ENCODE measurements around the gene FTMT.
"Not testable (repeated sequence)": the region's sequence is repeated elsewhere in the genome, so short reads cannot be mapped to it uniquely, and the experiment has no call there.

FTMT gene

DNA sequence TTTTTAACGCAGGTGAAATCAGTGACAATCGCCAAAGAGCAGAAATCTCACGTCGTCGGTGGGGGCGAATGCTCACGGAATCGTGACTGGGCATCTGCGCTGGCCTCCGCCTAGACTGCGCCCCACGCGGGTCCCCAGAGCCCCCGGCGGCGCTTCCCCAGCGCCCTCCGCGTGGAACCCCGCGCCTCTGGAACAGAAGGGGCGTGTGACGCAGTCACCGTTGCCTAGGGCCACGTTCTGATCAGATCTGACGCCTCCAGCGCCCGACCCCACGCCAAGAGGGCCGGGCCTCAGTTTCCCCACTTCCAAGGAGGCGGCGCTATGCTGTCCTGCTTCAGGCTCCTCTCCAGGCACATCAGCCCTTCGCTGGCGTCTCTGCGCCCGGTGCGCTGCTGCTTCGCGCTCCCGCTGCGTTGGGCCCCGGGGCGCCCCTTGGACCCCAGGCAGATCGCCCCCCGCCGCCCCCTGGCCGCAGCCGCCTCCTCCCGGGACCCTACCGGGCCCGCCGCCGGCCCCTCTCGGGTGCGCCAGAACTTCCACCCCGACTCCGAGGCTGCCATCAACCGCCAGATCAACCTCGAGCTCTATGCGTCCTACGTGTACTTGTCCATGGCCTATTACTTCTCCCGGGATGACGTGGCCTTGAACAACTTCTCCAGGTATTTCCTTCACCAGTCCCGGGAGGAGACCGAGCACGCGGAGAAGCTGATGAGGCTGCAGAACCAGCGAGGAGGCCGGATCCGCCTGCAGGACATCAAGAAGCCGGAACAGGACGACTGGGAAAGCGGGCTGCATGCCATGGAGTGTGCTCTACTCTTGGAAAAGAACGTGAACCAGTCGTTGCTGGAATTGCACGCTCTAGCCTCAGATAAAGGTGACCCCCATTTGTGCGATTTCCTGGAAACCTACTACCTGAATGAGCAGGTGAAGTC is at the start of gene FTMT:
Gene FTMT, plus strand, starts transcription at position 240 of the 932 bp plus-strand sequence. Its CDS starts 82 bp downstream, at position 322.
- DNase-seq (ENCODE audit: low spot score): no peak

DNA sequence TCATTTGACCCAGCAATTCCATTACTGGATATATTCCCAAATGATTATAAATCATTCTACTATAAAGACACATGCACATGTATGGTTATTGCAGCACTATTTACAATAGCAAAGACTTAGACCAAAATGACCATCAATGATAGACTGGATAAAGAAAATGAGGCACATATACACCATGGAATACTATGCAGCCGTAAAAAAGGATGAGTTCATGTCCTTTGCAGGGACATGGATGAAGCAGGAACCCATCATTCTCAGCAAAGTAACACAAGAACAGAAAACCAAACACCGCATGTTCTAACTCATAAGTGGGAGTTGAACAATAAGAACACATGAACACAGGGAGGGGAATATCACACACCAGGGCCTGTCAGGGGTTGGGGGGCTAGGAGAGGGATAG is 46.4 kb upstream of the FTMT start:
- not testable (repeated sequence) for DNase-seq (ENCODE audit: low spot score)

DNA sequence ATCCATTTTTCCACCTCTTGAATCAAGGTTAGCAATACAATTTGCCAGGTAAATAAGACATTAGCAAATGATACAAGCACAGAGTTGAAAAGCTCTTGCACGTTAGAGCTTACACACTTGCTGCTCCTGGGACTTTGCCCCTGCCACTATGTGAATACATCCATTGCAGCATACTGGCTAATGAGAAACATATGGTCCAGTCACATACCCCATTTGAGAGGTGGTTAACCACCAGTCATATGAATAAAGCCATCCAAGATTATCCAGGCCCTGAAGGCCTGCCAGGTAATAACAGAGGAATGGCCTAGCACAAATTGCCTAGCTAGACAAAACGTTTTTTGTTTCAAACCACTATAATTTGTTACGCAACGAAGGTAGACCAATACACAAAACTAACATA is 45.8 kb upstream of the FTMT start:
- DNase-seq (ENCODE audit: low spot score): no peak

DNA sequence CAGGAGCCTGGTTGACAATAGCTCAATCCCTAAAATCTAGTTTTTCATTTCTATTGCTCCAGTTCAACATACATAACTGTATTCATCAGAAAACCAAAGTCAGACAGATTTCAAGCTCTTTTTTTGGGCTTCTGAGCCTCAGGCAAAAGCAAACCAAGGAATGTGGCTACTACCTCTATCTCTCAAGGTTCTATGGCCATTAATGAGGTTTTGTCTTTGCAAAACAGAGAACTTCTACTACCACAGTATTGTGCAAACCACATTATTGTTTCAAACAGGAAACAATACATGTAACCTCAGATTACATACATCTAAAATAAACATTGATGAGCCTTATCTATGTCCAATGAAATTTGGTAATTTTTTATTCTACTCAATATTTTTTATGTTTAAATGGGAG is 35.5 kb upstream of the FTMT start:
- DNase-seq (ENCODE audit: low spot score): no peak

DNA sequence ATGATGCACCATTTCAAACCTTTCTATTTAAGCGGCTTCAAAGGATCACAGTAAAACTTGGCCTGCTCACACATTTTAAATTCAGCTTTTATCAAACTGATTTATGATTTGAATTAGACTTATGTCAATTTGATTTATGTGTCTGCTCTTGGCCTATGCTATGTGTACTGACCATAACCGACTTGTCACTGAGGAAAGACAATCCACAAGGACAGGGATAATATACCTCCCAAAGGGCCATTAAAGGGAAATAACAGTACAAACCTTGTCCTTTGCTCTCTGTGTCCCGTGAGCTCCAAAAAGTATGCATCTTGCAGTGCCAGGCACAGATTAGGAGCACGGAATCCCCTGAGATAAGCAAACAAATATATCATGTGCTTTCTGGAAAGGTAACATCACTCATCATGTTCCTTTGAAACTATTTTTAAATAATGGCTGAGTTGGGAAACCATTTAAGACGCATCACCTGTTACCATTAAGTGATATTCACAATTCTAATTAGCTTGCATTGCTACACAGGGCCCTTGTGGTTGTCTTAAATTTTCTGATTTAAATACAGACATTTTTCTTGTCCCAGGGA is 31.9 kb upstream of the FTMT start:
- no peak for DNase-seq (ENCODE audit: low spot score)

DNA sequence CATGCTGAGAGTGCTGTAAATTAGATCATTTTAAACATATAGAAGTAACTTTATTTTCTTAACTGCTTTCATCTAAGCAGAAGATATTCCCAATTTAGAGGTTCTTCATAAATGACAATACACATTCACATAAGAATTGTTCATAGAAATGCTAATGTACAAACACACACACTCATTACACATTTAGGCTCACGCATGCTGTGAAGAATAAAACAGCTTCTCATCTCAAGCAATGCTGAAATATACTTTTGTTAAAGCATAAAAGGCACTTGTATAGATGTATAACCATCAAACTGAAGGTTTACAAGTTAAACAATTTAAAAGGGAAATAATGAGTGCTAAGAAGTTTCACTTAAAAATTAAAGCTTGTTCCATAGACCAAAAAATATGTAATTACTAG is 18.1 kb upstream of the FTMT start:
- no peak for DNase-seq (ENCODE audit: low spot score)

DNA sequence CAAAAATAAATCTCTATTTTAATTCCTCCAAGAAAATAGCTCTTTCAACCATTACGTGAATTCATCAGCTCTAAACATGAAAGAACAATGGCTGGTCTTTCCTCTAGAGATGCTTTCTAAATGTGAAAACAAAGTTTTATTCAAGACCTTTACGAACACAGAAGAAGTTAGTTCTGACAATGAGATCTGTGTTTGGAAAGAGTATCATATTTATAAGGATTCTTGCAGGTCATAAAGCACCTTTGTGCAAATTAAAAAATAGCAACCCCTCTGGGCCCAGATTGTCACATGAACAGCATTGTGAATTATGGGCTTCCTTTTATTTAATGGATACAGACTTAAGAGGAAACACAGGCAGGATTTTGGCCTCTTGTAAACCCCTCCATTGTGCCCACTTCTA is 17.7 kb upstream of the FTMT start:
- DNase-seq (ENCODE audit: low spot score): no peak

DNA sequence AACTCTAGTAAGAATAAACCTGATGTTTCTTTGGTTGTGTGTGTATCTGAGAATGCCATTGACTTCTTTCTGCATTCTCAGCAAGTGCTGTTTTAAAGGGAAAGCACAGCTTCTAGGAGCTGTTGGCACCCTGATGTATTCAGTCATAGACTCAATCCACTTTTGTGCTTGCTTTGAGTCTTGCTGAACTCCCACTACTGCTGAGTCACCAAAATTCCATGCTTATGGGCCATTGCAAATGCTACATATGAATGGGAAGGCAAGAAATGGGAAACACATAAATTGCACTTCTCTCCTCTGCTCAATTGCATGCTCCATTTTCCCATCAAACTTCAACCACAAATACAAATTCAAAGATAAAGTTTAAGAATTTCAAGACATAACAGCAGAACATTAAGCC is 9.8 kb upstream of the FTMT start:
- no peak for DNase-seq (ENCODE audit: low spot score)

DNA sequence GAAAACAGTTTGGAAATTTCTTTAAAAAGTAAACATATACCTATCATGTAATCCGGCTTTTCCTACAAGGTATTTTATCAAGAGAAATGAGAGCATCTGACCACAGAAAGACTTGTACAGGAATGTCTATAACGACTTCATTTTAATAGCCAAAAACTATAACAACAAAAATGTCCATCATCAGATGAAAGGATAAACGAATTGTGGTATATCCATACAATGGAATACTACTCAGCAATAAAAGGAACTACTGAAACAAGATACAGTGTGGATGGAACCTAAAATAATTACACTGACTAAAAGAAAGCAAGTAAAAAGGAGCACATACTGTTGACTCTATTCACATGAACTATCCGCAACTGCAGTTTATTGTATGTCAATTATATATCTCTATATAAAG is 1.4 kb upstream of the FTMT start:
- no peak for DNase-seq (ENCODE audit: low spot score)

DNA sequence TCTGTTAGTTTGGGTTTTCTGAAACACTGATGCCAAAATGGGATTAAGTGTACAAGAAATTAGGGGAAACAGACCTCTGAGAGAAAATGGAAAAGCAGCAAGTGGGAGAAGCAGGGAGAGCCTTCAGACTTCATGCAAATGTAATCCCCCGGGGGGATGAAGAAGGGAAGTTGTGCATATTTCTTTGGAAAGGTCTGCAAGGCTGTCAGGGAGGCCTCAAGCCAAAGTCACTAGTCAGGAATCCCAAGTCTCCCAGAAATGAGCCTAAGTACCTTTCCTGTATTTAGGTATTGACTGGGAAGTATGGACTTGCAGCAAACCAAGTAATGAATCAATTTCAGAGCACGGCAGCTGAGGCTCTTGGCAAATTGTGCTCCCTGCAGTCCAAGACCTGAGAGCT is 2.2 kb downstream of the FTMT start:
- DNase-seq (ENCODE audit: low spot score): no peak

DNA sequence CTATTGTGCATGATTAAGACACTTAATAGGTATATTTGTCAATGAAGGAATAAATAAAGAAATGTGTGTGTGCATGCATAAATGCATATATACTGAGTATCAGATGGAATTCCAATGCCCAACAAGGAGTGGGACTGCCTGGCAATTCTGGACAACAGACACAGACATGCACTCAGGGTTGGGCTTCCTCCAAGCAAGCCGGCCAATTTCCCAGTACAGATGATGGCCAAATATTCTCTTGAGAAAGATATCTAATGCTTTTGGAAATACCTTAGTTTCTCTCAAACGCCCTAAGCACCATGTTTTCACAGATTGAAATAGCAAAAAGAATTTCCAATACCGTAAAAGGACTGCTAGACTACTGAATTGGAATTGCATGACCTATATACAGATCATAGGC is 11.1 kb downstream of the FTMT start:
- no peak for DNase-seq (ENCODE audit: low spot score)

DNA sequence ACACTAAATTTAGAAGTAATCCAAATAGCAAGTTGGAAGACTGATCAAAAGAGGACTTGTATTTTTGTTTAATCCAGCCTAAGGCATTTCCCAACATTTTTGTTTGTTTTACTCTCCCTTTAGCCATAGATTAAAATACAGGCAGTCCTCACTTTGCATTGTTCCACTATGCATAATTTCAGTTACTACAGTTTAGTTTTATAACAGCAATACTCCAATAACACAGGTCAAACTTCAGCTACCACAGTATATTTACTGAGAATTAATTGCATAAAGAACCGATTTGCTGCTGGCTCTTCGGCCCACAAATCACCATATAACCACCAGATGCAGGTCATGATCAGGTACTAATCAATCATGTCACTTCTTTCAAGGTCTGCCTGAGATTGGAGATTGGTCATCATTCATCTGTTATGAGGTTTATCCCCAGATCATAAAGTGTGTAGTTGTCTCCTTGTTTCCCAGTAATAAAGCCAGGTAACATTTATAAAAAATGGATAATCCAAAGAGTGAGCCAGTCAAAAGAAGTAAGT is 12.1 kb downstream of the FTMT start:
- DNase-seq (ENCODE audit: low spot score): no peak

DNA sequence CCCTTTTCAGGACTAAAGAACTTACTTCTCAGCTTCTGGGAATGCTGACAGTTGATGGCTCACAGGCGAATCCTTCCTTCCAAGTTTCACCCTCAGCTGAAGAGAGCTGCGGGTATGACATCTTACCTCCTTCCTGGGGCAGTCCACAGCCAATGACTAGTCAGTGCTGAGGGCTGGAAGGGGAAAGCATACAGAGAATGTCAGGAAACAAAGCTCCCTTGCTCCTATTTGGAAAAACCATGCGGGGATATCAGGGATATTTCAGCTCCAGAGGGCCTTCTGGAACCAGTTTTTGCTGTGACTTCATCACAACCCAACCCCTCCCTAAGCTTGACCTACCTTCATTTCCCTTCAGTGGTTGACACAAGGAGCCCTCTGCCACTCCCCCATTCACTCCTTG is 15.7 kb downstream of the FTMT start:
- no peak for DNase-seq (ENCODE audit: low spot score)

DNA sequence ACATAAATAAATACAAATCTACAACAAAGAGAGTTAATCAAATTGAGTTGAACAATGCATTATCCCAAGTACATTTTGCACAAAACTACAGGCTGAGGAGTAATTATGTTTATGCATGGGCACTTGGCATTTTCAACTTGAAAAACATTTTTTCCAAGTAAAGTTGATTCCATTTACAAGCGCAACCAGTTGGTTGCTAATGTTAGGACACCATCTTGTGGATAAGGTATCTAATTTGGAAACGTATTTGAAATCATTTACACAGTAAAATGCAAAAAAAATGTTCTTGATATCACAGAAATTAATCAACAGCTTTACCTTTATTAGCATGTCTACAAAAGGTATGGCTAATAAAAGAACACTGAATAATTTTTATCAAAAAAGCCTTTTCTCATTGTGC is 18.8 kb downstream of the FTMT start:
- DNase-seq (ENCODE audit: low spot score): no peak

DNA sequence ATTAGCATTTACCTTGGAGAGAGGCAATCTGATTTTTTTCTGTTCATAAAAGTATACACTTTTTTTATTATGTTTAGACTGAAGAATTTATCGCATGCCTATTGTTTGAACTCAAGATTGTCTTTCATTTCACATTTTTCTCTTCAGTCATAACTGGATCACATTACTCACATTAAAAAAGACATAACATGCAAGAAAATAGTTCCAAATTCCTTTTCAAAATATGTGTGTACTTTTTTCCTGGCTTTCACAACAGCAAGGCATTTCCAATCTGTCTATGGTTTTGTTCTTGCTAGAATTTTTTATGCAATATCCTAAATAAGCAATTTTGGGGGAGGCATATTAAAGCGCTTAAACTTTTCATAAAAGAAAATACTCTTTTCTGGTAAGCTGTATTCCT is 21.2 kb downstream of the FTMT start:
- DNase-seq (ENCODE audit: low spot score): no peak

DNA sequence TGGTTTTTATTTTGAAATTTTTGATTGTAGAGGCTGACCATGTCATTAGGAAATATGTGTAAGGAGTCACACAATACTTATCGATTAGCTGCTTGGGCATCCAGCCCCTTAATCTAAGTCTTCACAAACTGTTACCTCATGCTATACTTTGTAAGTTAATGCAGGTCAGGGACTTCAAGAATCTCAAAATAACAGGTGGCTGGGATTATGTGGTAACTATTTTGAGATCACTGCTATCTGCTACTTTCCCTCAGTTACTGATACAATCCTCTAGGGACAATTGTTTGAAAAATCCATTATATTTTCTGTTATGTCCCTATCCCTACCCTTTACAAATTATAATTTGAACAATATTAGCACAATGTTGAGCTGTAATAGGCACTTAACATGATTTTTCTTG is 21.7 kb downstream of the FTMT start:
- DNase-seq (ENCODE audit: low spot score): no peak

DNA sequence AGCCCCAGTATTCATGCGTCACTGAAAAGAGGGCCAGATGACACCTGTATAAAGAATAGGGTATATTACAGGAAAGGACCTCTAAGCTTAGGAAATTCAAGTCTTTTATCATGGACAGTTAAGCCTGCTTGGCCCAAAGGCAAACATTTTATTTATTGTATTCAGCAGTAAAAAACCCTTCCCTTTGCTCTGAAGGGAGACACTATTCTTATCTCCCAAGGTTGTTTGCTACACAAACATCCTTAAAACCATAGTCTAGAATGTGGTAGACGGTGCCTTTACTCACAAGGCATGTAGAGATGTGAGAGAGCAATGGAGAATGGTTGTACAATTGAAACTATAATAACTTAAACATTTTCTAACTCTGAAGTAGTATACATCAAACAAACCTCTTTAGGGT is 33.9 kb downstream of the FTMT start:
- DNase-seq (ENCODE audit: low spot score): no peak

DNA sequence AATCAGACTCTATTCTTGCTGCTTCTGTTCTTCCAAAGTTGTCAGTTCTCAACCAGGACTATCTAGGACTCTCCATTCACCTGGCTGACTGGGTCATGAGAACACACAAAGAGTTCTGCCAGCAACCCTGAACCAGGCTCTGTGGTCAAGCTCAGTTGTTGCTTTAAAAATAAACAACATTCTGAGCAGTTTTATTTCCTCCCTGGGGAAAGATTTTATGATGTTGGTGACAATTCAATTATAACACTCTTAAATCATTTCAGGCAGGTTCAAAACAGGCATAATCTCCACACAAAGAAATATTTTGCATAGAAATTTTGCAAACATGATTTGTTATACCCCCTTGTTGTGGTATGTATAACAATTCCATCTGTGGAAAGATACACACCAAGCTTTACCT is 36.0 kb downstream of the FTMT start:
- DNase-seq (ENCODE audit: low spot score): no peak

DNA sequence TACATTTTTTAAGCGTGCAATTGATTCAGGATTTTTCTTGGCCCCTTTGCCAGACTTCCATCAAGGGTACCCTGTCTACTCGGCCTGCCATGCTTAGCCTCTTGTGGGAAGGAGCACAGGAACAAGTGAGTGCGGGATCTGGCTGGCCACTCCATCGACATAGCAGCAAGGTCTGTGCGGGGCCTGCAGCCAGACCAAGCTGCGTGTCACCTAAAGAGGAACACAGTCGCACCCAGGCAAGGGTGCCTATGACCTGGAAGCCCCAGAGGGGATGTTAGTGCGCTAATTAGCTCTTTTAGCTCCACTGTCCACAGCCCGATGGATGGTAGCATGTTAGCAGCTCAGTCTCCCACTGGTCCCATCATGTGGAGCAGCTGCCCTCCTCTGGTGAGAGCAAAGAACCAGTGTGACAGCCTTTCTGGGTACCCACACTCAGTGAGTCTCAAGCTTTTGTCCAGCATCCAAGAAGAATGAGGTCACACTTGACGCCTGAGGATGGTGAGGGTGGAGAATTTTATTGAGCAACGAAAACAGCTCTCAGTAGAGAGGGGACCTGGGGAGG is 38.7 kb downstream of the FTMT start:
- DNase-seq (ENCODE audit: low spot score): no peak

DNA sequence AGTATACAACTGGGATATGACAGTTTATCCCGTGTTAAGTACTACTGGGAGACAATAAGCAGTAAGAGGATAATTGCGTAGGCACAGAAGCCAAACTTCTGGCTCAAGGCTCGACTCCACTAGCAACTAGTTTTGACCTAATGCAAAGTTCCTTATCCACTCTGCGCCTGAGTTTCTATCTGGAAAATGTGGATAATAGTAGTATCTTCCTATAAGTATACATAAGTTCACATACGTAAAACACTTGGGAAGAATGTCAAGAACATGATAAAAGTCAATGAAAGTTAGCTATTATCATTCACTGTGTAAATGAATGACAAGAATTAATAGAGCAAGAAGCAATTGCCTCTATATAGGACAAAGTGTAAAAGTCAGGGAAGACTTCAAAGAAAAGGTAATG is 45.7 kb downstream of the FTMT start:
- DNase-seq (ENCODE audit: low spot score): no peak

DNA sequence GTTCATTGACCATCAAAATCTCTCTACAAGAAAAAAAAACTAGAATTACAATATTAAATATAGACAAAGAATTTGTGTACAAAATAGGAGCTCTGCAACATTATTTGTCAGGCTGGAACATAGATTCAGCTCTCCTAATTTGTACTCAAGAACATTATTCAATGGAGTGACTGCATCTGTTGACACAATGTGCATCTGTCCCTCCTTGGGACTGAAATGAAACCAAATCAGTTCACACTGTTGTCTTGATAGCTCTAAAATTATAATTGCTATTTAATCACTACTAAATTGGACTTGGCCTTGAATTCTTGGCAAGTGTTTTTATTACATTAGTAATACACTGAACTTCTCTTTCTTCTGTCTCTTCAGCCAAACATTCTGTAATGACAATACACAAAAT is 47.7 kb downstream of the FTMT start:
- DNase-seq (ENCODE audit: low spot score): no peak

Measured in hepatic stellate cell (primary cell).